K562 (cell line): ENCODE measurements around the gene TINAGL1. TPM values are rescaled to one million over a fixed set of nuclear protein-coding genes. Genes with fewer than 3 reads are reported as not detected.

Source experiments
- ARNT ChIP-seq, 2 experiments: fragments of 450-650 bp; IDR thresholded peaks; 2 replicates each; pipeline ENCODE4 v1.6.1; 2016; ENCODE audit warnings: mild to moderate bottlenecking in 1 of 2
- DIDO1 ChIP-seq: fragments of 450-650 bp; IDR thresholded peaks from 2 replicates; pipeline ENCODE4 v1.6.1; 2016; ENCODE audit warnings: low read depth, missing biosample characterization, missing genetic modification characterization
- ESRRA ChIP-seq: fragments of 450-650 bp; IDR thresholded peaks from 2 replicates; pipeline ENCODE4 v1.6.1; 2014; ENCODE audit warnings: low read depth, mild to moderate bottlenecking, moderate library complexity, borderline replicate concordance
- FOXK2 ChIP-seq, 2 experiments: fragments of 450-650 bp; IDR thresholded peaks in 1 of 2; conservative IDR thresholded peaks in 1 of 2; 2 replicates each; pipeline ENCODE4 v1.6.1; 2016; ENCODE audit warnings: low read depth in 2 of 2, mild to moderate bottlenecking in 1 of 2
- KLF1 ChIP-seq: fragments of 450-650 bp; IDR thresholded peaks from 2 replicates; pipeline ENCODE4 v1.6.1; 2016; ENCODE audit warnings: missing genetic modification characterization, missing compliant biosample characterization
- LARP7 ChIP-seq: fragments of 450-650 bp; IDR thresholded peaks from 2 replicates; pipeline ENCODE4 v1.6.1; 2016
- MAFG ChIP-seq: fragments of 450-650 bp; conservative IDR thresholded peaks from 2 replicates; pipeline ENCODE4 v1.6.1; 2016; ENCODE audit warnings: missing genetic modification characterization, missing compliant biosample characterization
- MTA3 ChIP-seq: fragments of 450-650 bp; formaldehyde crosslinking; IDR thresholded peaks from 2 replicates; pipeline ENCODE4 v1.6.1; 2017; ENCODE audit warnings: mild to moderate bottlenecking, borderline replicate concordance
- RAD51 ChIP-seq: fragments of 450-650 bp; IDR thresholded peaks from 2 replicates; pipeline ENCODE4 v1.7.1; 2016; ENCODE audit warnings: low read depth, mild to moderate bottlenecking, borderline replicate concordance
- SMARCA4 ChIP-seq: fragments of 450-650 bp; IDR thresholded peaks from 2 replicates; pipeline ENCODE4 v1.6.1; 2016
- SMC3 ChIP-seq: conservative IDR thresholded peaks from 2 replicates; pipeline ENCODE4 v1.6.1; 2011; ENCODE audit warnings: low read depth, low read length, improper control_type of control experiment; ENCODE audit not compliant: insufficient read depth
- SRSF3 ChIP-seq: fragments of 200-400 bp; formaldehyde crosslinking; IDR thresholded peaks from 2 replicates; pipeline ENCODE4 v1.6.1; 2016; ENCODE audit warnings: mild to moderate bottlenecking, low read length, moderate library complexity; ENCODE audit not compliant: insufficient read depth
- TBL1XR1 ChIP-seq, 2 experiments: IDR thresholded peaks; 2 replicates each; pipeline ENCODE4 v1.6.1; 2012; ENCODE audit warnings: improper control_type of control experiment in 2 of 2, low read length in 2 of 2, mild to moderate bottlenecking in 1 of 2
- ZKSCAN1 ChIP-seq: fragments of 150-350 bp; IDR thresholded peaks from 2 replicates; pipeline ENCODE4 v1.6.1; 2016; ENCODE audit warnings: low read depth, low read length
- ZNF121 ChIP-seq: sonication (generic); formaldehyde crosslinking; conservative IDR thresholded peaks from 2 replicates; pipeline ENCODE4 v1.8.0; 2022; ENCODE audit warnings: missing genetic modification reagents
- polyA plus RNA-seq, 8 experiments: library from polyadenylated mRNA; depleted of rRNA in 4 of 8; stranded (reverse) in 5 of 8; unstranded in 3 of 8; fragments of >200 nt; fragmentation: Nextera tagmentation in 2 of 8; fragmentation: Illumina TruSeq in 1 of 8; extraction: Ambion mirVana in 2 of 8; extraction: Trizol in 1 of 8; gene quantifications; 2 replicates each; pipeline versions ENCODE4 v1.2.1 to v1.2.3, GENCODE V29; 2011 to 2014; ENCODE audit warnings: inconsistent platforms in 1 of 8, missing spikeins in 1 of 8
- total RNA-seq, 7 experiments: library from RNA; depleted of rRNA in 6 of 7; stranded (reverse); fragments of >200 nt in 6 of 7; fragmentation: Illumina TruSeq in 2 of 7; extraction: Trizol in 2 of 7; gene quantifications; 2 replicates each; pipeline versions ENCODE4 v1.2.1 to v1.2.3, GENCODE V29; 2011 to 2021; ENCODE audit warnings: low replicate concordance in 1 of 7
- TF ChIP-seq, protein P1 (sequence below), 2 experiments: IDR thresholded peaks in 1 of 2; conservative IDR thresholded peaks in 1 of 2; 2 replicates each; pipeline ENCODE4 v1.6.1; 2016; ENCODE audit warnings: low read depth in 2 of 2, mild to moderate bottlenecking in 1 of 2, missing compliant biosample characterization in 1 of 2, missing genetic modification characterization in 1 of 2, moderate library complexity in 1 of 2
- TF ChIP-seq, protein P2 (sequence below): fragments of 250-450 bp; sonication (Bioruptor Pico); IDR thresholded peaks from 2 replicates; pipeline ENCODE4 v1.5.1; 2021; ENCODE audit warnings: mild to moderate bottlenecking
- TF ChIP-seq, protein P3 (sequence below): fragments of 450-650 bp; formaldehyde crosslinking; conservative IDR thresholded peaks from 2 replicates; pipeline ENCODE4 v1.4.0; 2022; ENCODE audit warnings: mild to moderate bottlenecking, missing genetic modification characterization

TINAGL1 gene
- total and polyA plus RNA-seq, 9 of the 15 experiments (the other 6 are each of a cell fraction or from before 2014, with no cell fraction given) = 0.04 to 1.2 (median 0.07) TPM; not detected in 4

GRCh38 chr1:31548907-31549808 is 27.2 kb upstream of the TINAGL1 start (continued):
- TF ChIP-seq ARNT (IDR thresholded peaks at IDR 0.05) (0 out of 4 replicates have a peak, but pooled peaks of 1 of the 2 experiments have one; percentile 62), FOXK2 (conservative IDR thresholded peaks at IDR 0.05 in 1 of 2, IDR thresholded peaks at IDR 0.05 in 1 of 2; ENCODE audit: low read depth in 2 of 2) (peak in 1 of 2 experiments; percentile 82; a peak in 2 of 4 replicates), SMC3 (peak; percentile 92), MTA3 (0 out of 2 replicates have a peak, but pooled peaks have one; percentile 52), KLF1 (tag) (peak; percentile 6; the same call in 1 of the 2 replicates), LARP7 (no peak), ZNF121 (CRISPR knock-in tag) (no peak), DIDO1 (tag) (peak; percentile 32; the same call in 1 of the 2 replicates), TBL1XR1 (IDR thresholded peaks at IDR 0.05; ENCODE audit: low read length in 2 of 2) (no peak), ZKSCAN1 (peak; percentile 98), SMARCA4 (peak; percentile 16; the same call in 1 of the 2 replicates), MAFG (tag) (0 out of 2 replicates have a peak, but pooled peaks have one; percentile 6), SRSF3 (no peak), RAD51 (no peak), ESRRA (peak; percentile 14; the same call in 1 of the 2 replicates)
- TF ChIP-seq, protein P1, sequence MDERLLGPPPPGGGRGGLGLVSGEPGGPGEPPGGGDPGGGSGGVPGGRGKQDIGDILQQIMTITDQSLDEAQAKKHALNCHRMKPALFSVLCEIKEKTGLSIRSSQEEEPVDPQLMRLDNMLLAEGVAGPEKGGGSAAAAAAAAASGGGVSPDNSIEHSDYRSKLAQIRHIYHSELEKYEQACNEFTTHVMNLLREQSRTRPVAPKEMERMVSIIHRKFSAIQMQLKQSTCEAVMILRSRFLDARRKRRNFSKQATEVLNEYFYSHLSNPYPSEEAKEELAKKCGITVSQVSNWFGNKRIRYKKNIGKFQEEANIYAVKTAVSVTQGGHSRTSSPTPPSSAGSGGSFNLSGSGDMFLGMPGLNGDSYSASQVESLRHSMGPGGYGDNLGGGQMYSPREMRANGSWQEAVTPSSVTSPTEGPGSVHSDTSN (CRISPR knock-in tag; IDR thresholded peaks at IDR 0.05; ENCODE audit: low read depth) = no peak
- TF ChIP-seq, protein P1 (tag; conservative IDR thresholded peaks at IDR 0.05; ENCODE audit: low read depth) = peak; percentile 83
- TF ChIP-seq, protein P2, sequence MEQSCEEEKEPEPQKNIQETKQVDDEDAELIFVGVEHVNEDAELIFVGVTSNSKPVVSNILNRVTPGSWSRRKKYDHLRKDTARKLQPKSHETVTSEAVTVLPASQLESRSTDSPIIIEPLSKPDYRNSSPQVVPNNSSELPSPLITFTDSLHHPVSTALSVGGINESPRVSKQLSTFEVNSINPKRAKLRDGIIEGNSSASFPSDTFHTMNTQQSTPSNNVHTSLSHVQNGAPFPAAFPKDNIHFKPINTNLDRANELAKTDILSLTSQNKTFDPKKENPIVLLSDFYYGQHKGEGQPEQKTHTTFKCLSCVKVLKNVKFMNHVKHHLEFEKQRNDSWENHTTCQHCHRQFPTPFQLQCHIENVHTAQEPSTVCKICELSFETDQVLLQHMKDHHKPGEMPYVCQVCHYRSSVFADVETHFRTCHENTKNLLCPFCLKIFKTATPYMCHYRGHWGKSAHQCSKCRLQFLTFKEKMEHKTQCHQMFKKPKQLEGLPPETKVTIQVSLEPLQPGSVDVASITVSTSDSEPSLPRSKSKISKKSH (CRISPR knock-in tag) = no peak
- TF ChIP-seq, protein P3, sequence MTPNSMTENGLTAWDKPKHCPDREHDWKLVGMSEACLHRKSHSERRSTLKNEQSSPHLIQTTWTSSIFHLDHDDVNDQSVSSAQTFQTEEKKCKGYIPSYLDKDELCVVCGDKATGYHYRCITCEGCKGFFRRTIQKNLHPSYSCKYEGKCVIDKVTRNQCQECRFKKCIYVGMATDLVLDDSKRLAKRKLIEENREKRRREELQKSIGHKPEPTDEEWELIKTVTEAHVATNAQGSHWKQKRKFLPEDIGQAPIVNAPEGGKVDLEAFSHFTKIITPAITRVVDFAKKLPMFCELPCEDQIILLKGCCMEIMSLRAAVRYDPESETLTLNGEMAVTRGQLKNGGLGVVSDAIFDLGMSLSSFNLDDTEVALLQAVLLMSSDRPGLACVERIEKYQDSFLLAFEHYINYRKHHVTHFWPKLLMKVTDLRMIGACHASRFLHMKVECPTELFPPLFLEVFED (CRISPR knock-in tag) = peak; percentile 66; the same call in 1 of the 2 replicates
